Right forelimb (tissue), 1 donor: ENCODE measurements around the gene GNAI3.

Experiments
- DNase-seq: peaks from one replicate; pipeline ENCODE4 v3.0.0-alpha.2; 2018

Gene GNAI3

GRCh38 chr1:109625176-109625575 lies 76.8 kb downstream of the GNAI3 start:
- no peak for DNase-seq

GRCh38 chr1:109625601-109626560 lies 77.5 kb downstream of the GNAI3 start:
- peak; percentile 70 for DNase-seq

- DNase-seq: no peak
Measured at GRCh38 chr1:109626682-109627408, 78.4 kb downstream of the GNAI3 start.

GRCh38 chr1:109627692-109628399 lies 79.4 kb downstream of the GNAI3 start:
- no peak for DNase-seq

- DNase-seq: peak; percentile 30
Measured at GRCh38 chr1:109628540-109629321, 80.3 kb downstream of the GNAI3 start.

GRCh38 chr1:109629372-109630030 lies 81.1 kb downstream of the GNAI3 start:
- DNase-seq: peak; percentile 30

GRCh38 chr1:109630081-109630897 lies 81.9 kb downstream of the GNAI3 start:
- DNase-seq: peak; percentile 48

DNA sequence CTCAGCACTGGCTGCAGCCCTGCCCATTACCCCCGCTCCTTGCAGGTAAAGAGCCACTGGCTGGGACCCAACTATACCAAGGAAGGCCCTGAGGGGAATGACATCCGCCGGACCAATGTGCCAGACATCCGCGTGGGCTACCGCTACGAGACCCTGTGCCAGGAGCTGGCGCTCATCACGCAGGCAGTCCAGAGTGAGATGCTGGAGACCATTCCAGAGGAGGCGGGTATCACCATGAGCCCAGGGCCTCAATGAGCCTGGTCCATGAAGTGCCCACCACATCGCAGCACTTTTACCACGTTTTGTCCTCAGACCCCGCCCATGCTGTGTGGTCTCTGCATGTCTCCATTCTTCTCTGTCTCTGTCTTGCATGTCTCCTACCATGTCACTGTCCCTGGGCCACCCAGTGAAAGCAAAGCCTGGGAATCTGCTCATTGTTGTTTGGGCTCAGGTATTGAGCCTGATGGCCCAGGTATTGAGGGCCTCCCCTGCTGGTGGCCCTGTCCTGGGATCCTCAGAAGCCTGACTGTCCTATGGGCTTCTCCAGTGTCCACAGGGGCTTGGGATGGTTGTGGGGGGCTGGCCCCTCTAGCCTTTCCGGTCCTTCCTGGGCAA lies 82.6 kb downstream of the GNAI3 start:
- DNase-seq: peak; percentile 40

GRCh38 chr1:109631513-109632505 lies 83.4 kb downstream of the GNAI3 start:
- peak; percentile 46 for DNase-seq

GRCh38 chr1:109632671-109633346 lies 84.4 kb downstream of the GNAI3 start:
- peak; percentile 68 for DNase-seq

- DNase-seq: no peak
Measured at GRCh38 chr1:109634292-109634691, 85.9 kb downstream of the GNAI3 start.

DNA sequence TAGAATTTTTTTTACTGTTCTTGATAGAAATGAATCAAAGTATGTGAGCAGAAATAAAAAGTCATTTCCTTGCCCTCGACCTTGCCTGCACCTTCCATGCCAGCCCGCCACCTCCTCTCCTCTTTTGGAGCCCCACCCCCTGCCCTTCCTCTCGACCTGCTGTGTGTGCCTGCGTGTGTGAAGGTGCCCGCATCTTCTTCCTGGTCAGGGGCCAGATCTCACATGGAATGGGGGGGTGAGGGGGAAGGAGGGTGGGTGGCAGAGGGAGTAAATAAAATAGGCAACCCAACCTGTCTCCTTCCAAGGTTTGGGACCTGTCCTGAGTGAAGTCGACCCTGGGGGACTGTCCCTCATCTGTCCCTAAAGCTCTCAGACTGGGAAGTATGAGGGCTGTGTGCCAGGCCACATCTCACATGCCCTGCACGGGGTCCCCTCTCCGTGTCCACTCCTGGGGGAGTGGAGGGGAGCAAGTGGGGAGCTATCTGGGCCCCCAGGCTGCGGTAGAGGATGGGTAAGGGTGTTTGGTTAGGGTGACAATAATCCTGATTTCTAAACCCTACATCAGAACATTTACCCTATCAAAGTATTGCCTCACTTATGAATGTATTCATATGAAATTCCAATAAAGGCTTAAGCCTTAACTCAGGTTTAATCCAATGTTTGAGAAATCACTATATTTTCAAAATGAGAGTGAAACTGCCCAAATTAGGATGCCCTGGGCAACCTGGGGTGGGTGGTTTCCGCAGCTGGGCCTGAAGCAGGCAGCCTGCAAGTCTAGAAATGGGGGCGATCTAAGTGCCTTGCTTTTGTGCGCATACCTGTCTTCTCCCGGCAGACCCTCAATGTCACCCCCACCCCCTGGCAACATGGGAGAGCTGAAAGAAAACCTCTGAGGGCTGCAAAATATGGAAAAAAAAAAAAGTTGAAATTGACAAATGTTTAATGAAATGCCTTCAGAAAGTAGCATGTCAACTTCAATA lies 86.6 kb downstream of the GNAI3 start:
- DNase-seq: peak; percentile 30

DNA sequence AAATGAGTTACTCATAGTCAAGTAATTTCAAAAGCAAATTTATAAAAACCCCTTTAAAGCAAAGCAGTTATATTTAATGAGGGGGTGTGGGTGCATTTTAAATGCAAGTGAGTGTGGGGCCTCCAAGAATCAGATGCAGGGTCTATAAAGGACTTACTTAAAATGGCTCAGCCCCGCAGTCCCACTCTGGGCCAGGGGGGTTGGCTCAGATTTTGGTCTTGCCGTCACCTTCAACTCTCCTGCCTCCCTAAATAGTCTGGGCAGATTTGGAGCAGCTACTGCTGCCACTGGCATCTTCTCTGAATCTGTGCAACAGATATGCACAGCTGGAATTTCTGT lies 87.4 kb downstream of the GNAI3 start:
- peak; percentile 35 for DNase-seq

DNA sequence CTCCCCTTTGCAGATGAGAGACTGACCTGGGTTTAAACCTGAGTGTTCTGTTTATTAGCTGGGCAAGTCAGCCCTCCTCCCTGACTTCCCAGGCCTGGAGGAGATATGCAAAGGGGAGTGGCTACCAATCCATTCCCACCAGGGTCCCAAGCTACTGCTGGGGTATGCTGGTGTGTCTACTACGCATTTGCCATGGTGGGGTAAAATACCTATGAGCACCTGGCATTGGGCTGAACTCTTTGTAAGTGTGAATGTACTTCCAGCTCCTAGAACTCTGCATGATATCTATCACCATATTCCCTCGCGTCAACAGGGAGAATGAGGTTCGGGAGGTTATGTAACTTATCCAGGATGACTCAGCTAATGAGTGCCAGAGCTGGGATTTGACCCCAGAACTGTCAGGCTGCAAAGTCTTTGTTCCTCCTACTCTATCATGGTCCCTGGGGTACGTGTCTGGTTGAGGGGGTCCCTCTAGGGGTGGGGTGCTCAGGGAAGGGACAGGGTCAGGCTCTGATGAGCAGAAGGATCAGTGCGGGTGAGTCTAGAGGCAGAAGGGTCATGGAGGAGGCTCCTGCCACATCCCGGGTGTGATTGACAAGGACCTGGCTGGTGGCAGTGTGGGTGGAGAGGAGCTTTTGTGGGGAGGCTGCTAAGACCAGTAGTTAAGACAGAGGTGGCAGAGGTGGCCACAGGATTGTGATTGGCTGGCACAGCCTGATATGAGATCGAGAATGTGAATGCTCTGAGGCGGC lies 88.0 kb downstream of the GNAI3 start:
- peak; percentile 37 for DNase-seq

DNA sequence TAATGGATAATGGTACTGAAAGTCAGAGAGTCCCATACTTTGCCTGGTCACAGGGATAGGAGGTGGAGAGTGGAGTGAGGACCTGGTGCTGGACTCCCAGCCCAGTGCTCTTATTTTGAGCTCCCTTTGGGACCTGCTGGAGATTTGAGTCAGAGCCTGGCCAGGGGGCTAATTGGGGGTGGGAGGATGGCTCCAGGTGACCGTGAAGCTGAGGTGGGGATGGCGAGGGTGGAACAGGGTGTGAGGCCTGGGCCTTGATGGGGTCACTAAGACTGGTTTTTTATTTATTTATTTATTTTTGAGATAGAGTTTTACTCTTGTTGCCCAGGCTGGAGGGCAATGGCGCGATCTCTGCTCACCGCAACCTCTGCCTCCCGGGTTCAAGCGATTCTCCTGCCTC lies 89.0 kb downstream of the GNAI3 start:
- peak; percentile 28 for DNase-seq

DNA sequence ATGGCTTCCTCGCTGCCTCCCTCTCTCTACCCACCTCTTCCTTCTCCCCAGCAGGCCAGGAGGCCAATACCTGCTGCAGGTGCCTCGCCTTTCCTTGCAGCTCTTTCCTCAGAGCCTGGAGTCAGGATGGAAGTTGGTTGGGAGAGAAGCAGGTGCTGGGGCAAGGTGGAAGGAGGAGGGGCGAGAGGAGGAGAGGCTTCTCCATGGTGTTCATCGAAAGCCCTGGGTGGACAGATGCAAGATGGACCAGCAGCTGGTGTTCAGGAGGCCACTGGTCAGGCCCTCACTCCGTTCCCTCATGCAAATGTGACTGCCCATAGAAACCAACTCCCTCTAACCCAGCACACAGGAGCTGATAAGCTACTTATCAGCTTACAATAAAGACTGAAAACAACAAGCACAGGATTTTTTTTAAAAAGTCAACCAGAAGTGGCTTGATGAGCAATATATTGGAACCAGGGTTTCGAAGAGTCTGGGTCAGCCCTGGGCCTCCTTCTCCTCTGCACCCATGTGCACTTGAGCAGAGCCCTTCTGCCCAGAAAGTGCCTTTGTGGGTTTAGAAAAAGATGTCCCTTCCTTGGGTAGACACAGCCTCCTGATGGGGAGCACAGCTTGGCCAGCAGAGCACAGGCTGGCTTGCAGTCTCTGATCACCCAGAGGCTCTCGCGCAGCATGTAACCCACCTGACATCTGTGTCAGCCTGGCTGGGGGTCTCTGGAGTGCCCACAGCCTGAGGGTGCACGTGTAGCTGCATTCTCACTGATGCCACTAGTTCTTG lies 90.8 kb downstream of the GNAI3 start:
- no peak for DNase-seq
